K562 (cell line): ENCODE data around the gene ZKSCAN1. TPM values are rescaled to one million over a fixed set of nuclear protein-coding genes. Genes with fewer than 3 reads are reported as not detected.
A peak's percentile ranks its signal among the peaks of the same experiment; 100 is the strongest.

ENCODE experiments used
- FIP1L1 ChIP-seq: fragments of 200-400 bp; formaldehyde crosslinking; IDR thresholded peaks from 2 replicates; pipeline ENCODE4 v1.6.1; 2018; ENCODE audit warnings: mild to moderate bottlenecking, low read depth, low read length; ENCODE audit not compliant: poor library complexity, severe bottlenecking
- HNRNPH1 ChIP-seq: fragments of 200-400 bp; formaldehyde crosslinking; optimal IDR thresholded peaks from 2 replicates; pipeline ENCODE3; 2017; ENCODE audit warnings: low read depth, mild to moderate bottlenecking, low read length, moderate library complexity
- HNRNPL ChIP-seq: fragments of 200-400 bp; formaldehyde crosslinking; IDR thresholded peaks from 2 replicates; pipeline ENCODE4 v1.6.1; 2017; ENCODE audit warnings: low read depth, mild to moderate bottlenecking, low read length
- JUNB ChIP-seq: fragments of 450-650 bp; formaldehyde crosslinking; conservative IDR thresholded peaks from 2 replicates; pipeline ENCODE4 v1.4.0; 2020; ENCODE audit warnings: mild to moderate bottlenecking
- MAZ ChIP-seq, 2 experiments: fragments of 450-650 bp in 1 of 2; sonication (generic) in 1 of 2; formaldehyde crosslinking; IDR thresholded peaks in 1 of 2; conservative IDR thresholded peaks in 1 of 2; 2 replicates each; pipeline versions ENCODE4 v1.4.0 to v1.5.0; 2020; ENCODE audit warnings: mild to moderate bottlenecking in 1 of 2, missing genetic modification reagents in 1 of 2
- MCM3 ChIP-seq: fragments of 450-650 bp; IDR thresholded peaks from 2 replicates; pipeline ENCODE4 v1.6.1; 2016
- MGA ChIP-seq: fragments of 450-650 bp; IDR thresholded peaks from 2 replicates; pipeline ENCODE4 v1.6.1; 2016; ENCODE audit warnings: mild to moderate bottlenecking, moderate library complexity
- MTA1 ChIP-seq: fragments of 450-650 bp; IDR thresholded peaks from 2 replicates; pipeline ENCODE4 v1.6.1; 2017; ENCODE audit warnings: borderline replicate concordance
- PCBP1 ChIP-seq: fragments of 200-400 bp; formaldehyde crosslinking; IDR thresholded peaks from 2 replicates; pipeline ENCODE4 v1.6.1; 2018; ENCODE audit warnings: mild to moderate bottlenecking, low read depth, low read length; ENCODE audit not compliant: poor library complexity, severe bottlenecking
- PHF21A ChIP-seq: fragments of 450-650 bp; IDR thresholded peaks from 2 replicates; pipeline ENCODE4 v1.6.1; 2017; ENCODE audit warnings: low read depth, borderline replicate concordance
- PTRF ChIP-seq: fragments of 450-650 bp; IDR thresholded peaks from 2 replicates; pipeline ENCODE4 v1.6.1; 2016; ENCODE audit warnings: mild to moderate bottlenecking, missing genetic modification characterization, missing compliant biosample characterization
- RBM15 ChIP-seq: fragments of 200-400 bp; formaldehyde crosslinking; IDR thresholded peaks from 2 replicates; pipeline ENCODE4 v1.6.1; 2018; ENCODE audit warnings: mild to moderate bottlenecking, low read length, moderate library complexity; ENCODE audit not compliant: insufficient read depth
- RFX7 ChIP-seq: fragments of 250-450 bp; sonication (Bioruptor Pico); IDR thresholded peaks from 2 replicates; pipeline ENCODE4 v1.5.1; 2021; ENCODE audit warnings: mild to moderate bottlenecking
- SREBF1 ChIP-seq: fragments of 150-350 bp; IDR thresholded peaks from 2 replicates; pipeline ENCODE4 v1.6.1; 2014; ENCODE audit warnings: antibody characterized with exemption, low read depth, low read length, borderline replicate concordance
- SRSF7 ChIP-seq: fragments of 200-400 bp; formaldehyde crosslinking; optimal IDR thresholded peaks from 2 replicates; pipeline ENCODE3; 2017; ENCODE audit warnings: mild to moderate bottlenecking, low read depth, low read length
- ZNF143 ChIP-seq: sonication (generic); formaldehyde crosslinking; IDR thresholded peaks from 2 replicates; pipeline ENCODE4 v1.9.0; 2022; ENCODE audit warnings: mild to moderate bottlenecking, missing genetic modification reagents
- ZNF212 ChIP-seq: fragments of 450-650 bp; formaldehyde crosslinking; IDR thresholded peaks from 2 replicates; pipeline ENCODE4 v1.4.0; 2020; ENCODE audit warnings: mild to moderate bottlenecking
- ZNF217 ChIP-seq: sonication (generic); formaldehyde crosslinking; IDR thresholded peaks from 2 replicates; pipeline ENCODE4 v1.8.0; 2022; ENCODE audit warnings: mild to moderate bottlenecking, missing genetic modification reagents
- ZNF551 ChIP-seq: fragments of 250-450 bp; sonication (Bioruptor Pico); IDR thresholded peaks from 2 replicates; pipeline ENCODE4 v1.5.0; 2021; ENCODE audit warnings: mild to moderate bottlenecking, moderate library complexity
- polyA plus RNA-seq, 8 experiments: library from polyadenylated mRNA; depleted of rRNA in 4 of 8; stranded (reverse) in 5 of 8; unstranded in 3 of 8; fragments of >200 nt; fragmentation: Nextera tagmentation in 2 of 8; fragmentation: Illumina TruSeq in 1 of 8; extraction: Ambion mirVana in 2 of 8; extraction: Trizol in 1 of 8; gene quantifications; 2 replicates each; pipeline versions ENCODE4 v1.2.1 to v1.2.3, GENCODE V29; 2011 to 2014; ENCODE audit warnings: inconsistent platforms in 1 of 8, missing spikeins in 1 of 8
- total RNA-seq, 7 experiments: library from RNA; depleted of rRNA in 6 of 7; stranded (reverse); fragments of >200 nt in 6 of 7; fragmentation: Illumina TruSeq in 2 of 7; extraction: Trizol in 2 of 7; gene quantifications; 2 replicates each; pipeline versions ENCODE4 v1.2.1 to v1.2.3, GENCODE V29; 2011 to 2021; ENCODE audit warnings: low replicate concordance in 1 of 7

The ZKSCAN1 gene
- total and polyA plus RNA-seq, 9 of the 15 experiments (the other 6 are each of a cell fraction or from before 2014, with no cell fraction given), result 5.3 to 43.0 (median 23.2) TPM

- TF ChIP-seq HNRNPL (peak; percentile 93), PCBP1 (peak; percentile 7), PHF21A (peak; percentile 37; the same call in 1 of the 2 replicates), SRSF7 (no peak), ZNF217 (CRISPR knock-in tag) (no peak), PTRF (no peak), ZNF212 (CRISPR knock-in tag) (no peak), RBM15 (no peak), MCM3 (no peak), ZNF551 (no peak), RFX7 (CRISPR knock-in tag) (no peak), JUNB (CRISPR knock-in tag) (no peak), MAZ (CRISPR knock-in tag; conservative IDR thresholded peaks at IDR 0.05 in 1 of 2, IDR thresholded peaks at IDR 0.05 in 1 of 2) (peak; percentile 96 to 99), HNRNPH1 (no peak), MTA1 (peak; percentile 16; the same call in 1 of the 2 replicates), SREBF1 (0 out of 2 replicates have a peak, but pooled peaks have one; percentile 34), MGA (peak; percentile 98), FIP1L1 (peak; percentile 97), ZNF143 (CRISPR knock-in tag) (no peak; the same call in 1 of the 2 replicates)
Measured at GRCh38 chr7:100081535-100082102, 66.2 kb downstream of the ZKSCAN1 start, which contains the start of gene ZNF3 (continued).
